ENCODE results near the gene NAALADL2.

The NAALADL2 gene

GRCh38 chr3:174859114-174859735, at the start of gene NAALADL2:
Gene NAALADL2, plus strand, starts transcription at chr3:174859334.
- DNase-seq (ENCODE audit: extremely low read depth in 1 of 2, low read depth in 1 of 2) = no peak

- DNase-seq (ENCODE audit: extremely low read depth in 1 of 2, low read depth in 1 of 2) = no peak
These were observed 48.9 kb upstream of the NAALADL2 start for GRCh38 chr3:174810254-174810653.

- DNase-seq (ENCODE audit: extremely low read depth in 1 of 2, low read depth in 1 of 2) = no peak
These were observed 46.8 kb upstream of the NAALADL2 start for GRCh38 chr3:174812172-174812862.

GRCh38 chr3:174815750-174816149, 43.4 kb upstream of the NAALADL2 start:
- no peak for DNase-seq (ENCODE audit: extremely low read depth in 1 of 2, low read depth in 1 of 2)

GRCh38 chr3:174820885-174821284, 38.2 kb upstream of the NAALADL2 start:
- no peak for DNase-seq (ENCODE audit: extremely low read depth in 1 of 2, low read depth in 1 of 2)

- DNase-seq (ENCODE audit: extremely low read depth in 1 of 2, low read depth in 1 of 2) = no peak
These were observed 37.7 kb upstream of the NAALADL2 start for GRCh38 chr3:174821477-174821876.

GRCh38 chr3:174822320-174822719, 36.8 kb upstream of the NAALADL2 start:
- DNase-seq (ENCODE audit: extremely low read depth in 1 of 2, low read depth in 1 of 2) = no peak

- DNase-seq (ENCODE audit: extremely low read depth in 1 of 2, low read depth in 1 of 2) = no peak
These were observed 33.1 kb upstream of the NAALADL2 start for GRCh38 chr3:174826069-174826468.

GRCh38 chr3:174844746-174845145, 14.4 kb upstream of the NAALADL2 start:
- no peak for DNase-seq (ENCODE audit: extremely low read depth in 1 of 2, low read depth in 1 of 2)

- DNase-seq (ENCODE audit: extremely low read depth in 1 of 2, low read depth in 1 of 2) = no peak
These were observed 13.1 kb upstream of the NAALADL2 start for GRCh38 chr3:174846055-174846454.

GRCh38 chr3:174854987-174855386, 4.1 kb upstream of the NAALADL2 start:
- no peak for DNase-seq (ENCODE audit: extremely low read depth in 1 of 2, low read depth in 1 of 2)

GRCh38 chr3:174857301-174857700, 1.8 kb upstream of the NAALADL2 start:
- DNase-seq (ENCODE audit: extremely low read depth in 1 of 2, low read depth in 1 of 2) = no peak

GRCh38 chr3:174858353-174858752, 781 bp upstream of the NAALADL2 start:
- no peak for DNase-seq (ENCODE audit: extremely low read depth in 1 of 2, low read depth in 1 of 2)

GRCh38 chr3:174859756-174860155, 622 bp downstream of the NAALADL2 start:
- DNase-seq (ENCODE audit: extremely low read depth in 1 of 2, low read depth in 1 of 2) = no peak

- no peak for DNase-seq (ENCODE audit: extremely low read depth in 1 of 2, low read depth in 1 of 2)
These were observed 3.0 kb downstream of the NAALADL2 start for GRCh38 chr3:174862101-174862500.

GRCh38 chr3:174862666-174863065, 3.5 kb downstream of the NAALADL2 start:
- DNase-seq (ENCODE audit: extremely low read depth in 1 of 2, low read depth in 1 of 2) = no peak

GRCh38 chr3:174863488-174863887, 4.4 kb downstream of the NAALADL2 start:
- no peak for DNase-seq (ENCODE audit: extremely low read depth in 1 of 2, low read depth in 1 of 2)

GRCh38 chr3:174869448-174869847, 10.3 kb downstream of the NAALADL2 start:
- DNase-seq (ENCODE audit: extremely low read depth in 1 of 2, low read depth in 1 of 2) = no peak

GRCh38 chr3:174873832-174874657, 14.9 kb downstream of the NAALADL2 start:
- no peak for DNase-seq (ENCODE audit: extremely low read depth in 1 of 2, low read depth in 1 of 2)

GRCh38 chr3:174882789-174883188, 23.7 kb downstream of the NAALADL2 start:
- DNase-seq (ENCODE audit: extremely low read depth in 1 of 2, low read depth in 1 of 2) = no peak

- DNase-seq (ENCODE audit: extremely low read depth in 1 of 2, low read depth in 1 of 2) = no peak
These were observed 24.9 kb downstream of the NAALADL2 start for GRCh38 chr3:174883881-174884675.
